ENCODE measurements around the gene ZBTB21. TPM values are rescaled to one million over a fixed set of nuclear protein-coding genes. Genes with fewer than 3 reads are reported as not detected.

ZBTB21 gene
- total and polyA plus RNA-seq, 2 experiments from 2014 or later: 10.0 to 11.0 TPM

- Histone ChIP-seq H3K4me2 (no peak overlapping the region), H3K9me2 (ENCODE audit: insufficient read depth) (no peaks in the 10 kb centered on the region), H4K20me1 (replicated peaks; ENCODE audit: insufficient read depth) (no peaks in the 10 kb centered on the region), H3K36me3 (ENCODE audit: insufficient read depth) (no peaks in the 10 kb centered on the region), H3K27me3 (ENCODE audit: insufficient read depth) (no peaks in the 10 kb centered on the region), H3F3A (replicated peaks; ENCODE audit: low read depth) (no peaks in the 10 kb centered on the region), H3K4me3 (no peak overlapping the region), H3K27ac (ENCODE audit: low read depth) (no peak overlapping the region), H2AFZ (no peak overlapping the region), H3K4me1 (ENCODE audit: insufficient read depth) (peaks cover 20% of the 10 kb centered on the region), H3K79me2 (replicated peaks; ENCODE audit: insufficient read depth) (no peaks in the 10 kb centered on the region)
- peaks cover 49% of the 10 kb centered on the region for H3K4me1 Mint-ChIP-seq
- no peak overlapping the region for H3K27ac Mint-ChIP-seq
- H3K27me3 Mint-ChIP-seq (ENCODE audit: insufficient read depth, low read depth, poor library complexity): peaks cover 19% of the 10 kb centered on the region
- no peaks in the 10 kb centered on the region; the same call in none of the 3 replicates for H3K9me3 Mint-ChIP-seq
- no peak for DNase-seq (ENCODE audit: low spot score)
- no peak overlapping the region for H3K4me3 Mint-ChIP-seq
- TF ChIP-seq EZH2 (IDR thresholded peaks at IDR 0.05; ENCODE audit: low read depth, unreplicated experiment) (no peak), JUNB (IDR thresholded peaks at IDR 0.05; ENCODE audit: unreplicated experiment) (no peak), ZNF114 (CRISPR knock-in tag; IDR thresholded peaks at IDR 0.05) (no peak), ZNF331 (CRISPR knock-in tag; IDR thresholded peaks at IDR 0.05; ENCODE audit: low read depth) (no peak), EZH2phosphoT487 (IDR thresholded peaks at IDR 0.05; ENCODE audit: unreplicated experiment) (no peak), CREB1 (CRISPR knock-in tag; IDR thresholded peaks at IDR 0.05; ENCODE audit: low read depth) (no peak), CTCF (conservative IDR thresholded peaks at IDR 0.05; ENCODE audit: low read depth in 2 of 2) (no peak), STAT1 (IDR thresholded peaks at IDR 0.05; ENCODE audit: unreplicated experiment) (no peak)
- ATAC-seq: no peak
- no peaks in the 10 kb centered on the region for H3K36me3 Mint-ChIP-seq (ENCODE audit: low read depth)
Observed at GRCh38 chr21:42059721-42060120, 49.6 kb upstream of the ZBTB21 start.

GRCh38 chr21:42059141-42059540, 49.0 kb upstream of the ZBTB21 start:
- Mint-ChIP-seq H3K27ac (no peak overlapping the region), H3K4me3 (no peak overlapping the region), H3K36me3 (ENCODE audit: low read depth) (no peaks in the 10 kb centered on the region), H3K27me3 (ENCODE audit: insufficient read depth, low read depth, poor library complexity) (peaks cover 13% of the 10 kb centered on the region), H3K9me3 (no peaks in the 10 kb centered on the region; the same call in none of the 3 replicates), H3K4me1 (peaks cover 43% of the 10 kb centered on the region)
- H2AFZ ChIP-seq: no peak overlapping the region
- no peak overlapping the region for H3K27ac ChIP-seq (ENCODE audit: low read depth)
- H3K4me2 ChIP-seq: no peak overlapping the region
- ATAC-seq (no peak), DNase-seq (ENCODE audit: low spot score) (no peak)
- H3K9me2 ChIP-seq (ENCODE audit: insufficient read depth): no peaks in the 10 kb centered on the region
- H4K20me1 ChIP-seq (replicated peaks; ENCODE audit: insufficient read depth): no peaks in the 10 kb centered on the region
- H3K36me3 ChIP-seq (ENCODE audit: insufficient read depth): no peaks in the 10 kb centered on the region
- no peaks in the 10 kb centered on the region for H3F3A ChIP-seq (replicated peaks; ENCODE audit: low read depth)
- no peak overlapping the region for H3K4me3 ChIP-seq
- peaks cover 17% of the 10 kb centered on the region for H3K4me1 ChIP-seq (ENCODE audit: insufficient read depth)
- H3K79me2 ChIP-seq (replicated peaks; ENCODE audit: insufficient read depth): no peaks in the 10 kb centered on the region
- no peaks in the 10 kb centered on the region for H3K27me3 ChIP-seq (ENCODE audit: insufficient read depth)
- TF ChIP-seq CREB1 (CRISPR knock-in tag; IDR thresholded peaks at IDR 0.05; ENCODE audit: low read depth) (no peak), REST (IDR thresholded peaks at IDR 0.05; ENCODE audit: unreplicated experiment) (no peak), EZH2 (IDR thresholded peaks at IDR 0.05; ENCODE audit: low read depth, unreplicated experiment) (no peak), ETS1 (IDR thresholded peaks at IDR 0.05) (no peak), STAT1 (IDR thresholded peaks at IDR 0.05; ENCODE audit: unreplicated experiment) (no peak), EZH2phosphoT487 (IDR thresholded peaks at IDR 0.05; ENCODE audit: unreplicated experiment) (no peak), NANOG (IDR thresholded peaks at IDR 0.05; ENCODE audit: borderline replicate concordance) (no peak), JUNB (IDR thresholded peaks at IDR 0.05; ENCODE audit: unreplicated experiment) (no peak), POLR2AphosphoS5 (IDR thresholded peaks at IDR 0.05; ENCODE audit: low read depth) (no peak), ZNF331 (CRISPR knock-in tag; IDR thresholded peaks at IDR 0.05; ENCODE audit: low read depth) (no peak), ZNF114 (CRISPR knock-in tag; IDR thresholded peaks at IDR 0.05) (no peak)
